Neural progenitor cell (in vitro differentiated cells): ENCODE data around the gene EEF1AKMT3.

Source experiments
- CTCF ChIP-seq: fragments of 200-600 bp; sonication (generic); IDR thresholded peaks from 2 replicates; pipeline ENCODE4 v1.5.1; 2017; ENCODE audit warnings: antibody characterized with exemption, mild to moderate bottlenecking
- EZH2 ChIP-seq: fragments of 200-600 bp; sonication (generic); IDR thresholded peaks from 2 replicates; pipeline ENCODE4 v1.6.1; 2017; ENCODE audit warnings: antibody characterized with exemption, mild to moderate bottlenecking, moderate library complexity
- EZH2phosphoT487 ChIP-seq: fragments of 200-600 bp; sonication (generic); IDR thresholded peaks from 2 replicates; pipeline ENCODE4 v1.6.1; 2017; ENCODE audit warnings: antibody characterized with exemption

- TF ChIP-seq CTCF, result no peak
- TF ChIP-seq EZH2phosphoT487, result no peak
- TF ChIP-seq EZH2, result no peak
Observed at GRCh38 chr12:57783466-57783801, 11.0 kb downstream of the EEF1AKMT3 start.
